Activated CD8-positive, alpha-beta memory T cell treated with anti-CD3 and anti-CD28 coated beads, Interleukin-2, amount 50 U/mL, for 24 hours (primary cell): ENCODE results near the gene ALOX15B.
"Not testable (repeated sequence)": the region's sequence is repeated elsewhere in the genome, so short reads cannot be mapped to it uniquely, and the experiment has no call there.

Experiments used
- DNase-seq: peaks from one replicate; pipeline ENCODE4 v3.0.0-alpha.2; 2020; ENCODE audit errors: extremely low read depth

The ALOX15B gene

DNA sequence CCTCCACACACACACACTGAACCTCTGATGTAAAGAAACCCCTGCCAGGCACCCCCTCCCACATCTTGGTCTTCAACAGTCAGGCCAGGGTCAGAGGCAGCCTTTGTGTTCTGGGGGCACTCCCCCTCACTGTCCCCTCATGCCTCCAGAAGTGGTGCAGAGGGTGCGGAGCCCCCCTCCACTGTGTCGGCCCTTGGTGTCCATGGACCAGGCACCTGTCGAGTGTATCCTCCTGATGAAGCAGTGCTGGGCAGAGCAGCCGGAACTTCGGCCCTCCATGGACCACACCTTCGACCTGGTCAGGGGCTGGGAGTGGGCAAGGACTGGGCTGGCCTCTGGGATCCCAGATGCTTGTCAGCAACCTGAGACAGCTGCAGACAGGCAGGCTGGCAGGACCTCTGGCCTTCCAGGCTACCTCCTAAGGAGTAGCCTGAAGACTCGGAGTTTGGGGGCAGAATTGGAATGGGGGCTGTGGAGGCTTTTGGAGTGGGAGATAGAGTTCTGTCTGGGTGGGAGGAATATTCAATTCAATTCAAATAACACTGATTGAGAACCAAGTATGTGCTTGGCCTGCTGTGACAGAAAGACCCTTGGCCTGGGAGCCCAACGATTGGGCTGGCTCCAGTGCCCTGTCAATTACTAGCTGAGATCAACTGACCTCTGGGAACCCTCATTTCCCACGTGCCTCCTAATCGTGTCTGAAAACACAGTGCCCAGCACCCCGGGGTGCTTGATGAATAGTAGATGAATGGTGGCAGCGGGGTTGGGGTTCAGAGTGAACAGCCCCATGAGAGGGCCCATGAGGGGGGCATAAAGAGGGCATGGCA is 24.9 kb upstream of the ALOX15B start:
- no peak for DNase-seq

GRCh38 chr17:8014558-8014850 is 24.4 kb upstream of the ALOX15B start:
- DNase-seq: no peak

GRCh38 chr17:8015236-8015956 is 23.5 kb upstream of the ALOX15B start:
- DNase-seq: no peak

GRCh38 chr17:8015957-8016631 is 22.8 kb upstream of the ALOX15B start:
- DNase-seq: no peak

GRCh38 chr17:8016632-8017424 is 22.0 kb upstream of the ALOX15B start:
- DNase-seq: peak; percentile 4

GRCh38 chr17:8018436-8018835 is 20.4 kb upstream of the ALOX15B start:
- DNase-seq: no peak

- no peak for DNase-seq
These were observed 19.7 kb upstream of the ALOX15B start for GRCh38 chr17:8019166-8019565.

- no peak for DNase-seq
These were observed 18.9 kb upstream of the ALOX15B start for GRCh38 chr17:8019665-8020650.

- DNase-seq: no peak
These were observed 17.9 kb upstream of the ALOX15B start for GRCh38 chr17:8020776-8021564.

DNA sequence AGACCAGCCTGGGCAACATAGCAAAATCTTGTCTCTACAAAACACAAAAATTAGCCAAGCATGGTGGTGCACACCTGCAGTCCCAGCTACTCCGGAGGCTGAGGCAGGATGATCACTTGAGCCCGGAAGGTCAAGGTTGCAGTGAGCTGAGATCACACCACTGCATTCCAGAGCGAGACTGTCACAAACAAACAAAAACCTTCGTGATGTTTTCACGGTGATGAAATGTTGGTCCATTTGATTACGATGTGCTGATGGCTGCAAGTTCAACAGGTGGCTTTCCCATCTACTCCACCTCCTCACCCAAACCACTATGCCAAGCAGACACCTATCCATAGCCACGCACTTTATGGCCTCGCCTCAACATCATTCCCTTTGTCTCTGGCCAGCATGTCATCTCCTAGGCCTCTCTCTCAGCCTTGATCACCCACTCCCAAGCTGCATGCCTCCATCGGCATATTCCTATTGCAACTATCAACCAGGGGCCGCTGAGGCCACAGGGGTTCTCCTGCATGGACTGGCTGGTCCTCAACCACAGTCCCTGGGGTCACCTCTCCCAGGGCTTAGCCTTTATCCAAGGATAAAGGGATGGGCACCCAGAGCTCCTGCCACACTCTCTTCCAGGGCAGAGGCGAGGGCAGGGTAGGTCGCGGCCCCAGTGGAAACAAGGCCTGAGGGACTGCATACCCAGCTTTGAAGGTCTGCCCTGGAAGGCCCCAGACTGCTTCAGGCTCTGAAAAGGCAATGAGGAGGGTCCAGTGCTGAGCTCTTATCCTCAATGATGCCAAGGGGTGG is 17.1 kb upstream of the ALOX15B start:
- no peak for DNase-seq

DNA sequence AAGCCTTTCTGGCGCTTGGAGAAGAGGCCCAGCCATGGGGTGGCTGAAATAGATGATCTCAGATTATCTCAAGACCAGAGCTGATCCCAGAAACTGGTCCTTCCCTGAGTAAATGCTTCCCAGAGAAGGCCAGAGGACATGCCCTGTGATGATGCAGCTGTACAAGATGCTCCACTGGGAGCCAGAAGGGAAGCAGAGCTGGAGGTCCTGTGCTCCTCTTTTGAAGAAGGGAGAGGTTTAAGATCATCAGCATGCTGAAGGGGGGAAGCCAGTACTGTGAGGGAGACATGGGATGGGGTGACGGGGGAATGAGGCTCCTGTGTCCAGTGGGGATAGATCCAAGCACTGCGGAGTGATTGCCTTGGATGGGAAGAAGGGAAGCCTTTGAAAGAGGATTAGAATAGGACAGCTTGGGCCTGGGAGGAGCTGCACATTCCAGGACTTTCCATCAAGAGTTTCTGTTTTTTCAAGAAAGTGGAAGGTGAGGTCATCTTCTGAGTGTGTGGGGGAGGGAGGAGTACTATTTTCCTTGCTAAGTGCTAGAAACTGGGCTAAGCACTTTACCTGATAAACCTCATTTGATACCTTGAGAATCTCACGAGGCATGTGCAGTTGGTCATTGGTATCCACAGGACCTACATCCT is 16.4 kb upstream of the ALOX15B start:
- DNase-seq: no peak

DNA sequence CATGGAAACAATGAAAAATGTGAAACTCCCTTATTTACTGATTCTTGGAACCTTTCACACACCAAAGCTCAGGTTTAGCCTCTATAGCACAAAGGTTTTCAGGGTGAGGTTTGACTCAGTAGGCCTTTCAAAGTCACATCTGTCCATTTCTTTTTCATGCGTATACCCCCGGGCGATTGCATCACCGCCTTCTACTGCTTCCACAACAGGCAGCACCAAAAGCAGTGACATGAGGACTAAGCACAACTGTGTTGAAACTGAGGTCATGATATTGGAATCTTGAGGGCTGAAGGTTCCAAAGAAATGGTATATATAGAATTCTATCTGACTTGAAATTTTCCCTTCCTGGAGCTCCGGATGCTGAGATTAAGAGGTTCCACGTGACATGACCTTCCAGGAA is 14.7 kb upstream of the ALOX15B start:
- not testable (repeated sequence) for DNase-seq

- no peak for DNase-seq
These were observed 13.5 kb upstream of the ALOX15B start for GRCh38 chr17:8025176-8025911.

DNA sequence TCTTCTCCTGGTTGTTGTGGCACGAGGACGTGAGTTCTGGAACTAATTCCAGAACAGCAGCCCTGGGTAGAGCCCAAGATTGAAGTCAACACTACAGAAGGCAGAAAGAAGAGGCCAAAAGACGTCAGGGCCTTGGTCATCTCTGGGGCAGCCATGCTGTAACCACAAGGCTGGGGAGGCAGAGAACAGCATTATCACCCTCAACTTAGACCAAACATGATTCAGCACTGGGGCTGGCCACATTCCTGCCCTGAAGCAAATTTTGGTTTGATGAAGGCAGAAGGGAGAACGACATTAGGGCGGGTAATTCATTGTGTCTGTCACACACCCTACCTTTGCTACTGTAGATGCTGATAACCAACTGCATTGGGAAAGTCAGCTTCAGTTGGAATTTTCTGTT is 9.7 kb upstream of the ALOX15B start:
- no peak for DNase-seq

- no peak for DNase-seq
These were observed 7.6 kb upstream of the ALOX15B start for GRCh38 chr17:8031261-8031661.

DNA sequence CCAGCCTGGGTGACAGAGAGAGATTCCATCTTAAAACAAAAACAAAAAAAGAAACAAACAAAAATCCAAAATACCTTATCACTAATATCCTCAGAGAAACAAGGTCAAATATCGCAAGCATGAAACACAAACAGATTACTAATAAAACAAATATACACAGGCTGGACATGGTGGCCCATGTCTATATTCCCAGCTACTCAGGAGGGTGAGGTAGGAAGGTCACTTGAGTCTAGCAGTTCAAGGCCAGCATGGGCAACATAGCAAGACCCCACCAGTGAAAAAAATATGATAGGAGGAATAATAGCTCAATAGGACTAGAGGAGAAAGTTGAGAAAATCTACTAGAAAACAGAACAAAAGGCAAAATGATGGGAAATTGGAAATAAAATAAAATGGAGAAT is 6.9 kb upstream of the ALOX15B start:
- DNase-seq: no peak

GRCh38 chr17:8032442-8032841 is 6.4 kb upstream of the ALOX15B start:
- no peak for DNase-seq

GRCh38 chr17:8039611-8040168 is 831 bp downstream of the ALOX15B start:
- no peak for DNase-seq
